H9 (cell line): Measurements from ENCODE around the gene IL11RA. TPM values are rescaled to one million over a fixed set of nuclear protein-coding genes. Genes with fewer than 3 reads are reported as not detected.

Experiments
- DNase-seq: peaks from one replicate; pipeline ENCODE4 v3.0.0-alpha.2; 2017
- H2AFZ ChIP-seq: one replicate; pipeline ENCODE4 v1.6.1; 2013; ENCODE audit warnings: mild to moderate bottlenecking, low read length, control low read depth, moderate library complexity
- H2AK5ac ChIP-seq: 2 replicates; pipeline ENCODE4 v1.6.1; 2013; ENCODE audit warnings: low read length, control low read depth, mixed read lengths; ENCODE audit not compliant: insufficient read length
- H2BK120ac ChIP-seq: one replicate; pipeline ENCODE4 v1.6.1; 2013; ENCODE audit warnings: low read depth, mild to moderate bottlenecking, low read length, control low read depth, inconsistent platforms; ENCODE audit not compliant: poor library complexity, severe bottlenecking
- H2BK12ac ChIP-seq: 2 replicates; pipeline ENCODE4 v1.6.1; 2013; ENCODE audit warnings: low read length, control low read depth, mixed read lengths, low read depth; ENCODE audit not compliant: insufficient read length
- H2BK15ac ChIP-seq: 2 replicates; pipeline ENCODE4 v1.6.1; 2013; ENCODE audit warnings: low read depth, low read length, control low read depth
- H2BK20ac ChIP-seq: one replicate; pipeline ENCODE4 v1.6.1; 2013; ENCODE audit warnings: low read depth, mild to moderate bottlenecking, low read length, control low read depth, inconsistent platforms; ENCODE audit not compliant: poor library complexity, severe bottlenecking
- H2BK5ac ChIP-seq: 2 replicates; pipeline ENCODE4 v1.6.1; 2013; ENCODE audit warnings: low read length, control low read depth, mixed read lengths; ENCODE audit not compliant: insufficient read length
- H3K14ac ChIP-seq: 2 replicates; pipeline ENCODE4 v1.6.1; 2013; ENCODE audit warnings: low read length, control low read depth; ENCODE audit not compliant: insufficient read depth
- H3K18ac ChIP-seq: 2 replicates; pipeline ENCODE4 v1.6.1; 2013; ENCODE audit warnings: low read depth, mild to moderate bottlenecking, mixed read lengths, low read length, control low read depth; ENCODE audit not compliant: insufficient read length
- H3K23ac ChIP-seq: 2 replicates; pipeline ENCODE4 v1.6.1; 2013; ENCODE audit warnings: low read length, control low read depth, mixed read lengths, low read depth; ENCODE audit not compliant: insufficient read length
- H3K23me2 ChIP-seq: 2 replicates; pipeline ENCODE4 v1.6.1; 2013; ENCODE audit warnings: low read depth, mild to moderate bottlenecking, mixed read lengths, low read length, control low read depth; ENCODE audit not compliant: insufficient read length, poor library complexity, severe bottlenecking
- H3K27ac ChIP-seq: 2 replicates; pipeline ENCODE4 v1.5.1; 2013; ENCODE audit warnings: low read length, control low read depth, mixed read lengths, low read depth; ENCODE audit not compliant: insufficient read length
- H3K27me3 ChIP-seq: 2 replicates; pipeline ENCODE4 v1.6.1; 2013; ENCODE audit warnings: low read length, control low read depth, inconsistent platforms; ENCODE audit not compliant: insufficient read depth
- H3K4ac ChIP-seq: 2 replicates; pipeline ENCODE4 v1.6.1; 2013; ENCODE audit warnings: low read depth, mild to moderate bottlenecking, control low read depth, inconsistent platforms, low read length, moderate library complexity
- H3K4me1 ChIP-seq: 2 replicates; pipeline ENCODE4 v1.6.1; 2013; ENCODE audit warnings: low read length, control low read depth, inconsistent platforms; ENCODE audit not compliant: insufficient read depth
- H3K4me2 ChIP-seq: 2 replicates; pipeline ENCODE4 v1.6.1; 2013; ENCODE audit warnings: low read length, control low read depth, mixed read lengths; ENCODE audit not compliant: insufficient read length, insufficient read depth
- H3K56ac ChIP-seq: 2 replicates; pipeline ENCODE4 v1.6.1; 2013; ENCODE audit warnings: low read depth, mild to moderate bottlenecking, mixed read lengths, low read length, control low read depth; ENCODE audit not compliant: insufficient read length
- H3K79me1 ChIP-seq: 2 replicates; pipeline ENCODE4 v1.6.1; 2013; ENCODE audit warnings: low read depth, mild to moderate bottlenecking, moderate library complexity, low read length, control low read depth, inconsistent platforms; ENCODE audit not compliant: insufficient read depth, poor library complexity, severe bottlenecking
- H3K79me2 ChIP-seq: 2 replicates; pipeline ENCODE4 v1.6.1; 2013; ENCODE audit warnings: low read length, control low read depth, inconsistent platforms; ENCODE audit not compliant: insufficient read depth
- H3K9ac ChIP-seq: 2 replicates; pipeline ENCODE4 v1.6.1; 2013; ENCODE audit warnings: low read length, control low read depth, mixed read lengths; ENCODE audit not compliant: insufficient read length; ENCODE audit errors: extremely low read depth
- H3K9me3 ChIP-seq: one replicate; pipeline ENCODE4 v1.6.1; 2013; ENCODE audit warnings: low read depth, low read length, inconsistent platforms; ENCODE audit not compliant: control insufficient read depth
- H3T11ph ChIP-seq: one replicate; pipeline ENCODE4 v1.6.1; 2013; ENCODE audit warnings: mild to moderate bottlenecking, low read length, control low read depth, inconsistent platforms
- H4K20me1 ChIP-seq: one replicate; pipeline ENCODE4 v1.6.1; 2013; ENCODE audit not compliant: control insufficient read depth, insufficient read length, insufficient read depth
- H4K5ac ChIP-seq: 2 replicates; pipeline ENCODE4 v1.6.1; 2013; ENCODE audit warnings: low read depth, mild to moderate bottlenecking, mixed read lengths, low read length, control low read depth; ENCODE audit not compliant: insufficient read length
- H4K8ac ChIP-seq: replicated peaks from 2 replicates; pipeline ENCODE4 v1.6.1; 2013; ENCODE audit warnings: low read length, control low read depth, mixed read lengths, low read depth; ENCODE audit not compliant: insufficient read length
- H4K91ac ChIP-seq: 2 replicates; pipeline ENCODE4 v1.6.1; 2013; ENCODE audit warnings: low read depth, mild to moderate bottlenecking, moderate library complexity, mixed read lengths, low read length, control low read depth; ENCODE audit not compliant: insufficient read length
- H3K27ac Mint-ChIP-seq, 3 experiments: 2 replicates in 2 of 3; 3 replicates in 1 of 3; pipeline ENCODE4 v1.8.0; 2020 to 2021; ENCODE audit warnings: mixed read lengths in 3 of 3, mild to moderate bottlenecking in 1 of 3, moderate library complexity in 1 of 3
- H3K27me3 Mint-ChIP-seq: 2 replicates; pipeline ENCODE4 v1.8.0; 2021; ENCODE audit warnings: low read depth, mild to moderate bottlenecking, moderate library complexity, mixed read lengths
- H3K36me3 Mint-ChIP-seq, 3 experiments: 2 replicates in 2 of 3; 3 replicates in 1 of 3; pipeline ENCODE4 v1.8.0; 2020 to 2021; ENCODE audit warnings: low read depth in 3 of 3, mixed read lengths in 3 of 3; ENCODE audit not compliant: insufficient read depth in 1 of 3
- H3K4me1 Mint-ChIP-seq, 2 experiments: 2 replicates each; pipeline ENCODE4 v1.8.0; 2020; ENCODE audit warnings: mixed read lengths in 2 of 2
- H3K4me3 Mint-ChIP-seq, 2 experiments: 2 replicates in 1 of 2; 3 replicates in 1 of 2; pipeline ENCODE4 v1.8.0; 2020 to 2021; ENCODE audit warnings: mild to moderate bottlenecking in 2 of 2, mixed read lengths in 2 of 2, moderate library complexity in 1 of 2
- H3K9me3 Mint-ChIP-seq, 2 experiments: 2 replicates in 1 of 2; 3 replicates in 1 of 2; pipeline ENCODE4 v1.8.0; 2020; ENCODE audit warnings: mild to moderate bottlenecking in 2 of 2, mixed read lengths in 2 of 2, moderate library complexity in 1 of 2
- CTCF ChIP-seq: fragments of 200-600 bp; sonication (generic); conservative IDR thresholded peaks from 3 replicates; pipeline ENCODE4 v1.8.0; 2021; ENCODE audit warnings: antibody characterized with exemption, mild to moderate bottlenecking
- WGBS: extraction: QIAGEN DNeasy Blood & Tissue Kit; methylation state at CpG from one replicate; pipeline ENCODE4 v1.1.7; 2013; ENCODE audit warnings: missing lambda C conversion rate, low lambda C conversion rate, mixed read lengths; ENCODE audit not compliant: insufficient read length; ENCODE audit errors: extremely low coverage; 5-methylcytosine and 5-hydroxymethylcytosine counted together
- total RNA-seq: library from RNA; stranded (reverse); gene quantifications from 2 replicates; pipeline ENCODE4 v1.2.1, GENCODE V29; 2021

IL11RA gene
- total RNA-seq, 1 experiment from 2014 or later, result 8.7 TPM

- Histone ChIP-seq H2BK12ac (no peak overlapping the region), H3K18ac (no peak overlapping the region), H4K20me1 (no peaks in the 10 kb centered on the region), H3K23me2 (no peaks in the 10 kb centered on the region), H2BK5ac (no peak overlapping the region), H3K79me2 (no peaks in the 10 kb centered on the region), H3K9ac (no peak overlapping the region), H3K56ac (no peak overlapping the region), H3K27ac (no peak overlapping the region), H2AFZ (no peak overlapping the region), H4K91ac (no peak overlapping the region), H3K14ac (no peak overlapping the region), H4K5ac (no peak overlapping the region), H4K8ac (no peak overlapping the region), H3K9me3 (no peaks in the 10 kb centered on the region), H3K79me1 (no peaks in the 10 kb centered on the region), H2BK120ac (no peak overlapping the region), H2BK20ac (no peak overlapping the region), H2BK15ac (no peak overlapping the region), H2AK5ac (no peak overlapping the region), H3T11ph (no peak overlapping the region), H3K4ac (no peak overlapping the region), H3K23ac (no peak overlapping the region), H3K27me3 (no peaks in the 10 kb centered on the region), H3K4me2 (no peak overlapping the region), H3K4me1 (no peaks in the 10 kb centered on the region)
- Mint-ChIP-seq H3K4me3 (no peak overlapping the region), H3K27me3 (peaks cover 3% of the 10 kb centered on the region), H3K27ac (no peak overlapping the region), H3K36me3 (no peaks in the 10 kb centered on the region), H3K4me1 (0 out of 4 replicates have a peak, but pooled peaks cover 0 to under 1% of the 10 kb centered on the region in 2 experiments), H3K9me3 (no peaks in the 10 kb centered on the region)
- no peak for DNase-seq
- WGBS, result no CpG with 5 or more reads among the region's 2 CpGs
- no peak for TF ChIP-seq CTCF
Measured at GRCh38 chr9:34707130-34707529, 55.1 kb downstream of the IL11RA start.
